GM12891 (cell line): ENCODE results near the gene FAM43A.

ENCODE experiments used
- POLR2A ChIP-seq: IDR thresholded peaks from 2 replicates; pipeline ENCODE4 v1.6.1; 2011; ENCODE audit warnings: low read depth, low read length, control low read depth
- POLR2AphosphoS5 ChIP-seq: IDR thresholded peaks from 2 replicates; pipeline ENCODE4 v1.6.1; 2011; ENCODE audit warnings: low read depth, low read length, control low read depth
- POU2F2 ChIP-seq: IDR thresholded peaks from 2 replicates; pipeline ENCODE4 v1.6.1; 2011; ENCODE audit warnings: low read depth, mild to moderate bottlenecking, control low read depth, low read length, moderate library complexity
- SPI1 ChIP-seq: IDR thresholded peaks from 2 replicates; pipeline ENCODE4 v1.6.1; 2011; ENCODE audit warnings: low read depth, low read length, control low read depth

DNA sequence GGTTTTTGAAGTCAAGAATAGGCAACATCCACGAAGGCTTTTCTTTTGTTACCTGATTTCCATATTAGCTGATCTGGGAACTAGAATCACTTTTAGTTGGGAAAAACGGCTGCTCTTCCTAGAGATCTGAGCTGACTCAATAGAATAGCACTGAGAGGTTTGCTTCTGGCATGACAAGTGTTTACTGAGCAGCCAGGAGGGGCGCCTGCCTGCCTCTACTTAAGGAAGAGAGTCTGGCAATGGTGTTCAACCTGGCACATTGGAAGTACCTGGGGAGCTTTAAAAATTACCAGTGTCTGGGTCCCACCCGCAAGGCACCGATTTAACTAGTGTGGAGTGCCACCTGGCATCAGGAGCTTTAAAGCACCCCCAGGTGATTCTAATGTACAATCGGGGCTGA, 34.4 kb downstream of the FAM43A start:
- no peak for TF ChIP-seq POU2F2
- no peak for TF ChIP-seq POLR2A
- TF ChIP-seq POLR2AphosphoS5 = no peak
- TF ChIP-seq SPI1 = no peak
